Activated CD8-positive, alpha-beta memory T cell treated with anti-CD3 and anti-CD28 coated beads, Interleukin-2, amount 50 U/mL, for 24 hours (primary cell): ENCODE data around the gene TMEM273.

ENCODE experiments used
- DNase-seq: peaks from one replicate; pipeline ENCODE4 v3.0.0-alpha.2; 2020; ENCODE audit errors: extremely low read depth

Gene TMEM273

DNA sequence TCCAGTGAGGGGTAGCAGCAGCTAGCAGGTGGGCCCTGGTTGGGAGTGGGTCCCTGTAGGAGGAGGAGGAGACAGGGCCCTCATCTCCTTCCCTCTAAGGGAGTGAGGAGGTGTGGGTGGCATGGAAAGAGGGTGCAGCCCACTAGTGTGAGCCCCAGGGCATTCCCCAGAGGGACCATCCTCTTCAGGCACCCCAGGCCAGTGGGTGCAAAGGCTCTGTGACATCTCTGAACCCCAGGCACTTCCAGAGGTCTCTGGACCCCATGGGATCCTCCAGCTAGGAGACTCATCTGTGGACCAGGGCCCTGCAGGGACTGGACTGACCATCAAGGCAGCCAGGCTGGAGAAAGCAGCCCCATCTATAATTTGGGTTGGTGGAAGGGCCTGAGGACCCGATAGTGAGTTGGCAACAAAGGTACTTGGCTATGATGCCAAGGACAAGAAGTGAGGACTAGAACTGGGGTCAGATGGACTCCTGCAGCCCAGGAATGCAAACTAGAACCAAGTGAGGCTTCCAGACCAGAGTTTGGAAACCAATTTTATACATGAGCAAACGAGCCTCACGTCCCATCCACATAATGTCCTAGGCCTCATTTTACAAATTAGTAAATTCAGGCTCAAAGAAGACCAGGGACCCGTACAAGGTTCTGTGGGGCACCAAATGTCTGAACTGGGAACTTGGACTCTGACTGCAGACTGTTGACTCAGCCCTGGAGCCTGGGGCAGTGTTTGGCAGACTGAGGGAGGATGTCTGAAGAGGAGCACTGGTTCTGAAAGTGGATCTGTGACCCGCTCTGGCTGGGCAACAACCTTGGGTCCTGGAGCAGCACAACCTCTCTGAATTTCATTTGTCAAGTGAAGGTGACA lies 71.4 kb downstream of the TMEM273 start:
- no peak for DNase-seq

DNA sequence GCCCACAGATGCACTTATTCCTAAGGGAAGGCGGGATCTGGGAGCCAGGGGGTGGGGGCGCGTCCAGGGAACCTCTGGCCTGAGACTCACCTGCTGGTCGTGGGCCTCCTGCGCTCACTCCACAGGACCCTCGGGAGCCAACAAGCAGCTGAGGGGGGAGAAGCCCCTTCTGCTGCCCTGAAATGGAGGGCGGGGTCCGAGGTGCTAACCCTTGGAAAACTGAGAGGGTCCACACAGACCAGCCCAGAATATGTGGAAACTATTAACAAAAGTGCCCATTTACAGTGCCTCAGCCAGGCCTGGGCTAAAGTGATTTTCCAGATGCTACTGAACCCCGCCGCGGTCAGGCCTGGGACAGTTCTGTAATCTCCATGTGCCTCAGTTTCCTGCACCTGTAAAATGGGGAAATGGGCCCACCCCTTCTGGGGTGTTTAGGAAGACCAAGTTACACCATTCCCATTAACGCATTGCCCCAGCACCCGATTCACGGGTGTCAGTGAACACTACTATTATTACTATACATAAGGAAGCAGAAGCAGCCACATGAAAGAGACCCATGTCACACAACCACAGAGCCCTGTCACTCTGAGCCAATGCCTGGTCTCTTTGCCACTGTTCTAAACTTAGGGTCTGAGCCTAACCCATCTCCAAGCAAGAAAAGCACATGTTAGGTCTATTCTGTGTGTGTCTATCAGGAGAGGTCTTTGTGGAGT lies 72.2 kb downstream of the TMEM273 start:
- no peak for DNase-seq

DNA sequence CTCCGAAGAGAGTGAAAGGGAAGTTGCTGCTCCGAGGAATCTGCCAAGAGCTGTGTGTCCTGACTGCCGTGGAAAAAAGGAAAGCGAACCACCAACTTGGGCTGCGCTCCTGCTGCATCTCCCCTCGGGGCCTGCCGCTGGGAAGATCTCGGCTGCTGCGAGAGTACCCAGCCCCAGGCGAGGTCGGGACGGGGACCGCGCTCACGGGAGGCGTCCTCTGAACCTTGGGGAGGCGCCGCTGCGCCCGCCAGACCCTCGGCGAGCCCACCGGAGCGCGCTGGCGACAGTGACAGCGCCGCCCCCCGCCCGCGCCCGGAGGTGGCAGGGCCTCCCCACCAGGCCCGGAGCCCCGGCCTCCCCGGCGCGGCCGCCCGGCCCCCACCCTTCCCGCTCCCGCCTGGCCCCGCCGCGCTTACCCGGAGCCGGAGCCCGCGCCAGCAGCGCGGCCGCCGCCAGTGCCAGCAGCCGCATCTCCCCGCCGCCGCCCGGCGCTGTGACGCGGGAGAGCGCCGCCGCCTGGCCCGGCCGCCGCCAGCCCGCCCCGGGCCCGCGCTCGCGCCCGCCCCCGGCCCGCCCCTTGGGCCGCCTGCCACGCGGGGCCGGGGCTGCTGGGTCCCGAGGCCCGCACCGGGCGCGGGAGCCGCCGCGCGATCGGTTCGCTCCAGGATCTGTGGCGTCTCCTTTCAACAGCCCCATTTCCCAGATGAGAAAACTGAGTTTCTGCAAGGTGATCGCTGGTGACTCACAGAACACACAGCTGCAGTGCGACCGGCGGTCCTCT lies 73.0 kb downstream of the TMEM273 start, which contains the start of gene VSTM4:
Gene VSTM4, minus strand, starts transcription at position 508 of the 781 bp plus-strand sequence. Its CDS starts 37 bp downstream, at position 471.
- DNase-seq: no peak

DNA sequence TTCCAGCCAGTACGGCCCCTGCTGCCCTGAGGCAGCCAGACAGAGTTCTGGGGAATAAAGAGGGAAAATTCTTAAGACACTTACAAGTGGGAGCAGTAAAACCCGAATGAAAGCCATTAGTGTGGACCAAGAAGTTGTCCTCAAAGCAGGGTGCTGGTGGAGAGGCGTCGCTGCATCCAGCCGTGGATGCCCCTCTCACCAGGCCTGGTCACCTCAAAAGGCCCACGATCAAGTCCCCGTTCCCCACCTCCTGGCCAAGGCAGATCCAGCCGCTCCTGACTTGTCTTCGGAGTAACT lies 73.5 kb downstream of the TMEM273 start:
- no peak for DNase-seq

DNA sequence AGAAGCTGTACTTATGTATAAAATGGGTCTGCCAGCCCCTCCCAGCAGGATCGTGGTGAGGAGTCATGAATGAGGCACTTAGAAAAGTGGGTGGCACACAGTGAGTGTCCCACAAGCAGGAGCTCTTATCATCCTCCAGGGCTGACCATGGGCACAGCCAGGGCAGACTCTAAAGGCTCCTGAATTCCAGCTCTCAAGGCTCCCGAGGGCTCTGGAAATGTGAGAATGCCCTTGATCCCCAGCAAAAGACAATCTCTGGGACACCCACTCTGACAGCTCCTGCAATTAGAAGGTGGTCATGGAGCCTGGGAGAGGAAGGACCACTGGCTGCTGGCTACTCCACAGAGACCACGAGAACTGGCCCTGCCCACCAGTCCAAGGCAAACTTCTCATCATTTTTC lies 74.5 kb downstream of the TMEM273 start:
- no peak for DNase-seq

DNA sequence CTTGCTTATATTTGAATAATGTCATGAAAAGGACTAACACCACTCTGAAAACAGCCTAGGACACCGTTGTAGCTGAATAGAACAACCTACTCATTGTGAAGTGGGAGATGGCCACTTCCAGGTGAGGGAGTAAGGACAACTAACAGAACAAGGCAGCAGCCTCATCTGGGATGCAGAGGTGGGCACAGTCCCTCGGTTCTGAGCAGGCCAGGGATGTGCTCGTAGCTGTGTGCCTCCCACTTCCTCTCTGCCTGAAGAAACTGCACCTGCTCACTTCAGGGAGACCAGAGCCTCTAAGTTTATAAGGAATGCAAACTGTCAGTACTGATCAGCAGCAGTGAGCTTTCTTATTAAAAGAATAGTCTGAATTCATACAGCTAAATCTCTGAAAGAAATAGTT lies 75.3 kb downstream of the TMEM273 start:
- DNase-seq: no peak

DNA sequence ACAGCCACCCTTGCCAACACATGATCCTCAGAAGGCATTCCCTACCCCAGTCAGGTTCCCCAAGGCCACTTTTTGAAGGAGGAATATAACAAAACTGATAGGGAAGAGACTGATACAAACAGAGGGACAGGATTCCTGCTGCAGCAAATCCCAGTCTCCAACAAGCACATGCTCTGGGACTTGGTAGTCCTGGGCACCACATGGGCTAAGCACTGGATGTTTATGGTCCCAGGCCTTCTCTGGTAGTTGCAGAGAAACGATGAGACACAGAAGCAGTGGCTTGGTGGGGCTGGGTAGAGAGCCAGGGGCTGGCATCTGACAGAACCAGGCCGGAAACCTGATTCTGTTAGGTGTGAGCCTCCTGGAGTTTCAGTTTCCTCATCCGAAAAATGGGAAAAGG lies 76.1 kb downstream of the TMEM273 start:
- DNase-seq: no peak

DNA sequence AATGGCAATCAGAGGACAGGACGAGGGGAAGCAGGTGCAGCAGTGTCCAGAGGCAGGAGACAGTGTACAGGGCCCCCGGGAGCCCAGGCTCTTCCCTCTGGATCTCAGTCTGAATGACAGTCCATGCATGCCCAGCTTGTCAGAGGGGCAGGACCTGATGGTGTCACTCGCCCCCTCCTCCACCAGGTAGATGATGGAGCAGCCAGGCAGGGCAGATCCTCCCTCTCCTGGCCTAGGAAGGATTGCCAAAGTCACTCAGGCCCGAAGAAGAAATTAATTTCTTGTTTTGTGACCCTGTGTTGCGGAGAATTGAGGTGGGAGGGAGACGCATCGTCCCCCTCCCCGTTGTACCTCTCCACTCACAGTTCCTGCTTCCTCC lies 76.9 kb downstream of the TMEM273 start:
- no peak for DNase-seq

DNA sequence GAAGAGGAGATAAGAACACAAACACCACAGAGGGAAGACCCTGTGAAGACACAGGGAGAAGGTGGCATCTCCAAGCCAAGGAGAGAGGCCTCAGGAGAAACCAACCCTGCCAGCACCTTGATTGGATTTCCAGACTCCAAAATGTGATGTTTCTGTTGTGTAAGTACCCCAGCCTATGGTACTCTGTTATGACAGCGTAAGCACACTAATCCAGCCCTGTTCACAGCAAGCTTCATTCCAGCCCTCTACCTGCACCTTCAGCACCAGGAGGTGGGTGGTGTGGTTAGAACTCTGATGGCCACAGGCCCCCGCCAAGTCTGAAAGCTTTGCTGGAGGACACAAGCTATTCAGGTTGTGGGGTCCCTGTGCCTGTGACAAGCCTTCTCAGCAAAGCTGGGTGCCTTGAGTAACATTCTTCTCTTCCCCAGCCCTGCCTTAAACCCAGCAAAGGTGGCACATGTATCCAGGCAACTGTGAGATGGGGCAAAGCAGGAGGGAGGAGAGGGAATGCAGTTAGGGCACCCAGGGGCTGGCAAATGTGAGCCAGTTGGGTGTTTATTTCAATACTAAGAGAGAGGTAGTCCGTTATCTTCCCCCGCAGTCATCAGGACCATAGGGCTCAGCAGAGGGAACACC lies 77.4 kb downstream of the TMEM273 start:
- no peak for DNase-seq

DNA sequence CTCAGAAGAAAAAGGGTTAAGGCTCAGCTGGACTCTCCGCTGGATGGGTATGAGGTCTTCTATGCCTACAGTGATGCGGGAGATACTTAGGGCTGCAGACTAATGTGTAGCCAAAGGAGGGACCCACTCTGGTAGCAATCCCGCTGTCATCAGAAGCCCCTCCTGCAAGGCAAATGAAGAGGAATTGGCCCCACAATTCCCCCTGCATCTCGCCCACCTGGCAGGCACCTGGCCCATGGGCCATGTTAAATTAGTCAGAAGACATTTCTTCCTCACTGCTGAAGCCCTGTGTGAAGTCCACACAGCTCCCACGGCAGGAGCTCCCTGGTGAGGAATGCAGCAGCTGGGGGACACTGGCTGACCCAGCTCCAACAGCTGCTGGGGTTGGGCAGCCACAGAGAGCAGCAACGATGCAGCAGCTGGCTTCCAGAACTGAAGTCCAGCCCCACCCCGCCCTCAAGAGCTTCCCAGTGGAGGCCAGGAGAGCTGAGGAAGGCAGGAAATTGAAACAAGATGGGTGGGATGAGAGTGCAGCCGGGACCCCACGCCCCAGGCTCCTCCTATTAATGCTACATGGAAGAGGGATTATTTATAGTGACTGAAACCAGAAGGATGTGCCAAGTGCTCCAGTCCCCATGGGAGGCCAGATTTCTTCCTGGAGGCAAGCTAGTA lies 78.4 kb downstream of the TMEM273 start:
- DNase-seq: no peak

DNA sequence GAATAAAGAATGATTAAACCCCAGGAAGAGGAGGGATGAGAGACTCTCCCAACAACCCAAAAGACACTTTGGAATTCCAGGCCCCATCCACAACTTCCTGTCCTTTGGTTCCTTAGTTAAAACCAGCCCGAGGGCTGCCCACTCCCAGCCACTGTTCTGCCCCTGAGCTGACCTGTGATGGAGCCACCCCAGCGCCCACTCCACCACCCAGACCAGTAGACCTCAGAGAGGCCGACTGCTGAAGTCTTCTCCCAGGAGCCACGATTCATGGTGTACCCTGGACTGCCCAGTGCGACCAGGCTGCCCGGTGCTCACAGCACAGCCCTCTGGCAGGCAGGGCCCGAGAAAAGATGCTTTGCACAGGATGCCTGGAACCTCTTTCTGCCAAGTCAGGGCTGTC lies 79.5 kb downstream of the TMEM273 start:
- DNase-seq: no peak

DNA sequence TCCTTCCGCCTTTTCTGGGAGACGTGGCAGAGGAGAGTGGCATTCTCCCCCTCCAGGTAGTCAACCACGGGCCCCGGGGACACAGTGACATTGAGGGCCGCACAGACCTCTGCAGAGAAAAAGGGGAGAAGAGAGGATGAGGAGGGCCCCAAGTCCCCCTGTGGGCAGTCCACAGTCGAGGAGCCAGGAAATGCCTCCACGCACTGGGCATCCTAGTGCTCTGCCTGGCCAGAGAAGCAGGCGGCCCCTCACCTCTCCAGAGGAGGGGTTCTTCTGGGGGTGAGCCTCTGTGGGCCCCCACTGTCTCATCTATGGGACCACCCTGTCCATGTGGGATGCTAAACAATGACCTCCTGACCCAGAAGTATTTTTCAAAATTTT lies 80.3 kb downstream of the TMEM273 start:
- DNase-seq: no peak

DNA sequence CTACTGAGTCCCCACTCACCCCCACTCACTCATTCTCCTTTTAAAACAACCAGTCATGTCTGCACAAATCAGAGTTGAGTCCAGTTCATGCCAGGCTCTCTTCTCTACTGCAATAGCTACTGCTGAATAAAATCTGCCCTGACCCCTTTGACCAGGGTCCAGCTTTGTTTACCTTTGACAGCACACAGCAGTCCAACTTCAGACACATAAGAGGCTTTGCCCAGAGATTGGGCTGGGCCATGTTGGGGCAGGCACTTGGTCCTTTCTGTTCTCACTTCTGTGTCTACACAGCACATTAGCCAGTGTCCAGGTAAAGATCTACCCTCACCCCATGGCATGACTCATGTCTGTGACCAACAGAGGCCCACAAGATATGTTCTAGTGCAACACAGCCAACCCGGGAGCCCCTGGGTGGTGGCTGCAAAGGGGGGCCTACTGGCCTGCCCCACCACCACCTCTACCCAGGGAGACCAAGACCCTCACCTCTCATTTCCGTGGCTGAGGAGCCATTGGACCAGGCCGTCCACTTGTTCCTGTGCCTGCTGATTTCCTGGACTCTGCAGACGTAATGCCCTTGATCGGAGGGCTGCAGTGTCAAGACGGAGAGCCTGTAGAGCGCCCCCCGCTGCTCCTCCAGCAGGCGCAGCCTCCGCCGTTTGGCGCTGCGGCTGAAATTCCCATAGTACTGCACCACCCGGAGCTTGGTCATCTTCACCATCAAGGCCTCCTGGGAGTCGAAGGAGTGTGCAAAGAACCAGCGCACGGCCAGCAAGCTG lies 80.9 kb downstream of the TMEM273 start:
- DNase-seq: no peak

DNA sequence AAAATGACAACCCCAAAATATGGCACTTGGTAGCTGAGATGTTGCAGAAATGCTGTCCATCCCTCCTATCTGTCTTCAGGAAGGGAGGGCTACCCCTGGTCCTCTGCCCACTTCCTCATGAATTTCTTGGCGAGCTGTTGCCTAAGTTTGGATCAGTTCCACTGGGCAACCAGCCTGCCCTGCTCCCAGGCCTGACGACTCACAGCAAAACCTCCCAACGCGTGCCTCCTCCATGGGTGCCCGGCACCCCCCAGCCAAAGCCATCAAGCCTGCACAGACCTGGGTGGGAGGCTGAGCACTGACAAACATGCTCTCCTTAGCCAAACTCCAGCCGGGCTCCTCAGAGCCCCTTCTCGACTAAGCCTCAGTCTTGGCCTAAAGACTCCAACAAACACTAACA lies 81.7 kb downstream of the TMEM273 start:
- no peak for DNase-seq

DNA sequence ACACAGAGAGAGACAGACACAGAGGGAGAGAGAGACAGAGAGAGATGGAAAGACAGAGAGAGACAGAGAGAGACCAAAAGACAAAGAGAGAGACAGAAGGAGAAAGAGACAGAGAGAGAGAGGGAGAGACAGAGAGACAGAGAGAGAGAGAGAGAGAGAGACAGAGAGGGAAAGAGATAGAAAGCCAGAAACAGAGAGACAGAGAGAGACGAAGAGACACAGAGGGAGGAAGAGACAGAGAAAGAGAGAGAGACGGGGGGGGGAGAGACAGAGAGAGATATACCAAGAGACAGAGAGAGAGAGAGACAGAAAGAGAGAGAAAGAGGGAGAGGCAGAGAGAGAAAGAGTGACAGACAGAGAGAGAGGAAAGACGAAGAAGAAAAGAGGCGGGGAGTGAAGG lies 83.1 kb downstream of the TMEM273 start:
- DNase-seq: no peak
